Fibroblast of skin of left quadriceps (primary cell): Measurements from ENCODE around the gene CCSER1.
"Not testable (repeated sequence)": the region's sequence is repeated elsewhere in the genome, so short reads cannot be mapped to it uniquely, and the experiment has no call there.

Experiments used
- DNase-seq, 2 experiments: peaks; one replicate each; pipeline ENCODE4 v3.0.0-alpha.2; 2013; ENCODE audit warnings: low read depth in 2 of 2

The CCSER1 gene

GRCh38 chr4:90293320-90293719 lies 166.1 kb downstream of the CCSER1 start:
- no peak for DNase-seq

GRCh38 chr4:90299373-90299772 lies 172.2 kb downstream of the CCSER1 start:
- no peak for DNase-seq

GRCh38 chr4:90306810-90307209 lies 179.6 kb downstream of the CCSER1 start:
- DNase-seq = no peak

GRCh38 chr4:90317140-90317539 lies 189.9 kb downstream of the CCSER1 start:
- DNase-seq = peak; percentile 34 to 46

- peak; percentile 91 for DNase-seq
Measured at GRCh38 chr4:90317785-90318184, 190.6 kb downstream of the CCSER1 start.

GRCh38 chr4:90318193-90318592 lies 191.0 kb downstream of the CCSER1 start:
- peak; percentile 65 to 66 for DNase-seq

- DNase-seq = no peak
Measured at GRCh38 chr4:90328558-90328957, 201.4 kb downstream of the CCSER1 start.

- no peak for DNase-seq
Measured at GRCh38 chr4:90330546-90330945, 203.4 kb downstream of the CCSER1 start.

- DNase-seq = no peak
Measured at GRCh38 chr4:90345549-90346215, 218.5 kb downstream of the CCSER1 start.

GRCh38 chr4:90349636-90350035 lies 222.4 kb downstream of the CCSER1 start:
- DNase-seq = no peak

- peak; percentile 25 to 34 for DNase-seq
Measured at GRCh38 chr4:90357117-90357710, 230.0 kb downstream of the CCSER1 start.

GRCh38 chr4:90375081-90375480 lies 247.9 kb downstream of the CCSER1 start:
- DNase-seq = peak in 1 of 2 experiments; percentile 7

GRCh38 chr4:90393215-90393614 lies 266.0 kb downstream of the CCSER1 start:
- DNase-seq = no peak

- no peak for DNase-seq
Measured at GRCh38 chr4:90403781-90404180, 276.6 kb downstream of the CCSER1 start.

- DNase-seq = not testable (repeated sequence)
Measured at GRCh38 chr4:90407897-90408296, 280.7 kb downstream of the CCSER1 start.

- not testable (repeated sequence) for DNase-seq
Measured at GRCh38 chr4:90412786-90413185, 285.6 kb downstream of the CCSER1 start.

- DNase-seq = no peak
Measured at GRCh38 chr4:90415116-90415515, 287.9 kb downstream of the CCSER1 start.

GRCh38 chr4:90419124-90419711 lies 292.0 kb downstream of the CCSER1 start:
- DNase-seq = peak; percentile 1 to 3

GRCh38 chr4:90421161-90421560 lies 294.0 kb downstream of the CCSER1 start:
- DNase-seq = no peak

- DNase-seq = no peak
Measured at GRCh38 chr4:90425893-90426292, 298.7 kb downstream of the CCSER1 start.

GRCh38 chr4:90438522-90438921 lies 311.3 kb downstream of the CCSER1 start:
- DNase-seq = no peak

GRCh38 chr4:90441770-90442169 lies 314.6 kb downstream of the CCSER1 start:
- DNase-seq = no peak

GRCh38 chr4:90442619-90443018 lies 315.4 kb downstream of the CCSER1 start:
- DNase-seq = no peak
